HG03175 (cell line): ENCODE data around the gene SAMD9L.
A peak's percentile ranks its signal among the peaks of the same experiment; 100 is the strongest.
"Not testable (repeated sequence)": the region's sequence is repeated elsewhere in the genome, so short reads cannot be mapped to it uniquely, and the experiment has no call there.

Experiments used
- ATAC-seq: cut with Tn5 transposase; IDR thresholded peaks from one replicate; pipeline ENCODE4 v1.9.1; 2021; ENCODE audit warnings: mild to moderate bottlenecking, moderate library complexity; ENCODE audit not compliant: unreplicated experiment

The SAMD9L gene

GRCh38 chr7:93146472-93147141 lies 1.6 kb downstream of the SAMD9L start:
- peak; percentile 48 for ATAC-seq

GRCh38 chr7:93146036-93146435 lies 2.1 kb downstream of the SAMD9L start:
- no peak for ATAC-seq

DNA sequence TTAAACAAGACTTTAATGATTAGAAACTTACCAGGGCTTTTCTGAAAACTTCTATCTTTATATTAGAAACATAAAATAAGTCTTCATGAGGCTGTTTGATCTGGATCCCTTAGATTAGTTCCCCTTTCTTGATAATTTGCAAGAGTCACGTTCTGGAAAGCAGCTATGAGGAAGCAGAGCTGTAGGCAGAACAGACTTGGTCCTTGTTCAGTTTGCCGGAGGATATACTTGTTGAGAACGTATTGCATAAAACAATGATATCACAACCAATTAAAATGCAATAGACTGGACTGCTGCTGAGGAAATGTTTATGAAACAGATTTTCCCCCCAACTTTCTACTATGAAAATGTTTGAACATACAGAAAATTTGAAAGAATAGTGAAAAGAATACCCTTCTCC lies 2.8 kb downstream of the SAMD9L start:
- ATAC-seq: no peak

DNA sequence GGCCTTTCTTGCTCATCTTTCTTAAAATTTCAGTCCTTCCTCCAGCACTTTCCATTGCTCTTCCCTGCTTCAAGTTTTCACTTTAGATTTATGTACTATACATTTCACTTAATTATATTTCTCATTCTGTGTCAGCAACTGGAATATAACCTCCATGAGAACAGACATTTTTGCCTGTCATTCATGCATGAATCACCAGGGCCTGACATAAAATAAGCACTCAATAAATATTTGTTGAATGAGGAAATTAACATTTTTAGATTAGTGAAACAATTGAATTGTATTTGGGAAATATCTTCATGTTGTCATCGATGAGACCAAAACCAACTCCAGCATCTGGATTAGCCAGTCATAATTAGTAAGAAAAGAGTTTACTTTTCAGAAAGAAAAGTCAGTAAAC lies 6.1 kb downstream of the SAMD9L start:
- ATAC-seq: no peak

- ATAC-seq: no peak
These were observed 7.5 kb downstream of the SAMD9L start for GRCh38 chr7:93140582-93141191.

DNA sequence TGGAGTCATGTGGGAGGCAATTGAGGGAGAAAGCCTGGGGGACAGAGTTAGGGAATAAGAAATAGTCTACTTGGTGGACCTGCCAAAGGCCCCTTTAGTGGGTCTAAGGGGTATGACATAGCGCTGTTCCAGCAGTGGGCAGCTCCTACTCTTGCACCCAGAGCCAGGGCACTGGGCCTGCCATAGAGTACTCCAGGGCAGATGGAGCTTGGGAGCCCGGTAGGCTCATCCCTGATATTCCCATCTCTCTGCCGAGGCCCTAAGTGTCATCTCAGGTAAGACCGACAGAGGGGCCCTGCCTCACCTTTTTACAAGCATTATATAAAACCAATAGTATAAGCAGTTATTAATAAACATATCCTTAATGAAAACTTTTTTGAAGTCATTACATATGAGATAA lies 9.6 kb downstream of the SAMD9L start:
- no peak for ATAC-seq

DNA sequence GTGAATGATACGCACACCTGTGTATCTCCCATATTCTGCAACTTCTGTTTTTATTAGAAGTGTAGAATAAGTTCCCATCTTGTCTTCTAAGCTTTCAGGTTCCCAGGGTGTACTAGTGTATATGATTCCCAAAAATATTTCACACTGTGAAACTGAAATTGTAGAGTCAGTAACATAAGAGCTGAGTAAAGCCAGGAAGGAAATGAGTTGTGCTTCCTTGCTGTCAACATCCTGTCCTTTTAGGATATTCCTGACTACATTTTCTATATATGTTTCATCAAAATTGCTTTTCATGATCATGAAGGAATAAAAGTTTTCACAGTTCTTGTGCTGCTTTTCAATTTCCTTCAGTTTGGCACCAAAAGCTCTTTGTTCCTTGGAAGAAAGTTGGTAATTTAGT lies 15.2 kb downstream of the SAMD9L start:
- ATAC-seq: no peak

- no peak for ATAC-seq
These were observed 16.0 kb downstream of the SAMD9L start for GRCh38 chr7:93132216-93132615.

DNA sequence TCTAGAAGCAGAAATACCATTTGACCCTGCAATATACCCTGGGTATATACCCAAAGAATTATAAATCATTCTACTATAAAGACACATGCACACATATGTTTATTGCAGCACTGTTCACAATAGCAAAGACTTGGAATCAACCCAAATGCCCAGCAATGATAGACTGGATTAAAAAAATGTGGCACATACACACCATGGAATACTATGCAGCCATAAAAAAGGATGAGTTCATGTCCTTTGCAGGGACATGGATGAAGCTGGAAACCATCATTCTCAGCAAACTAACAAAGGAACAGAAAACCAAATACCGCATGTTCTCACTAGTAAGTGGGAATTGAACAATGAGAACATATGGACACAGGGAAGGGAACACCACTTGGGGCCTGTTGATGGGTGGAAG lies 21.2 kb downstream of the SAMD9L start:
- not testable (repeated sequence) for ATAC-seq

DNA sequence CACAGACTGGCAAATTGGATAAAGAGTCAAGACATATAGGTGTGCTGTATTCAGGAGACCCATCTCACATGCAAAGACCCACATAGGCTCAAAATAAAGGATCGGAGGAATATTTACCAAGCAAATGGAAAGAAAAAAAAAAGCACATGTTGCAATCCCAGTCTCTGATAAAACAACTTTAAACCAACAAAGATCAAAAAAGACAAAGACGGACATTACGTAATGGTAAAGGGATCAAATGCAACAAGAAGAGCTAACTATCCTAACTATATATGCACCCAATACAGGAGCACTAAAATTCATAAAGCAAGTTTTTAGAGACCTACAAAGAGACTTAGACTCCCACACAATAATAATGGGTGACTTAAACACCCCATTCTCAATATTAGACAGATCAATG lies 24.7 kb downstream of the SAMD9L start:
- ATAC-seq: not testable (repeated sequence)

DNA sequence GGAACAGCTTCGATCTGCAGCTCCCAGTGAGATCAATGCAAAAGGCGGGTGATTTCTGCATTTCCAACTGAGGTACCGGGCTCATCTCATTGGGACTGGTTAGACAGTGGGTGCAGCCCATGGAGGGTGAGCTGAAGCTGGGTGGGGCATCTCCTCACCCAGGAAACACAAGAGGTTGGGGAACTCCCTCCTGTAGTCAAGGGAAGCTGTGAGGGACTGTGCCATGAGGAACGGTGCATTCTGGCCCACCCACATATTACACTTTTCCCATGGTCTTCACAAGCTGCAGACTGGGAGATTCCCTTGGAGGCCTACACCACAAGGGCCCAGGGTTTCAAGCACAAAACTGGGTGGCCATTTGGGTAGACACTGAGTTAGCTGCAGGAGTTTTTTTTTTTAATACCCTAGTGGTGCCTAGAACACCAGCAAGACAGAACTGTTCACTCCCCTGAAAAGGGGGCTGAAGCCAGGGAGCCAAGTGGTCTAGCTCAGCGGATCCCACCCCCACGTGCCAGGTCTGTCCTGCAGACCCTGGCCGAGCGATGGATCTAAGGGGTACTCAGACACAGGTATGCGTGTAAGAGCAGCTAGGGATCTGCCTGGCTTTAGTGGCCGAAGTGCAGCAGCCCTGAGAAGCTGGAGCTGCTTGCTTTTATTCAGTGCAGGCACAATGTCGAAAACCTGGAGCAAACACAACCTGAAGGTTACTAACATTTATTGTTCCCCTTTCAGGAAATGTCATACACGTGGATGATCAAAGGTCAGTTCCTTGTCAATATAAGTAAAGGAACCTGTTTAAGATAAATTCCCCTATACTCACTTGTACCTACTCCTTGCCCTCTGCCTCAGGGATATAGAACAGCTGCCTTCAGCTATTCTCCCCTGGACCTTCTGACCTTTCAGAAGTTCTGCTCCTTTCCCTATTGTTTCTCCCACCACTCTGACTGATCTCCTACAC lies 27.3 kb downstream of the SAMD9L start:
- no peak for ATAC-seq

- no peak for ATAC-seq
These were observed 28.8 kb downstream of the SAMD9L start for GRCh38 chr7:93119191-93119905.

- peak; percentile 100 for ATAC-seq
These were observed 30.2 kb downstream of the SAMD9L start, which contains the start of gene SAMD9 for GRCh38 chr7:93117852-93118530. Gene SAMD9 (minus strand): TSS chr7:93117979. CDS start chr7:93106097, 11,882 bp downstream.

DNA sequence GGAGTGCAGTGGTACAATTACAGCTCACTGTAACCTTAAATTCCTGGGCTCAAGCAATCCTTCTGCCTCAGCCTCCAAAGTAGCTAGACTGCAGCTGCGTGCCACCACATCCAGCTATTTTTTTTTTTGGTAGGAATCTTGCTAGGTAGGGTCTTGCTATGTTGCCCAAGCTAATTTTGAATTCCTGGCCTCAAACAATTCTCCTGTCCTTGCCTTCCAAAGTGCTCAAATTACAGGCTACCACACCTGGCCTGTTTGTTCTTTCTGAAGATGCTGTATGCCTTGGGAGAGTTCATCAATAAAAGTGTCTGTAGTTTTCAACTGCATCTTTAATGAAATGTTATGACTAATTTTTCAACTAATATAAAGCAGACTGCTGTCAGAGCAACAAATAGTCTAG lies 30.9 kb downstream of the SAMD9L start:
- no peak for ATAC-seq

DNA sequence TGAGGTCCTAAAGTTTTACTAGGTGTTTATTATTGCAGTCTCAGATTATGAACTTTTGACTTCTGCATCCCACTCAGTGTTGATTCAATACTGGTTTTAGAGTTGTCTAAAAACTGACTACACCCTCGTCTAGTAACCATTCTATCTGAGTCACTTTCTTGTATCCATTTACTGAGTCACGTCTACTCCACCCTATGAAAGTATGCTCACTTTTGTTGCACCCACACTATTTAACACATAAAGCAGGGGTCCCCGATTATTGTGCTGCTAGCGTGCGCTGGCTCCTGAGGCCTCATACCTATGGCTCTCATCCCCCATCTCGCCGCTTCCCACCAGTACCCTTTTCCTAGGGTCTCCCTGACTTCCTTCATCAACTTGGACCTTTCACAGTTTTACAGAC lies 32.4 kb downstream of the SAMD9L start:
- no peak for ATAC-seq

- no peak for ATAC-seq
These were observed 40.2 kb downstream of the SAMD9L start for GRCh38 chr7:93108003-93108402.

- no peak for ATAC-seq
These were observed 50.8 kb downstream of the SAMD9L start for GRCh38 chr7:93097388-93097787.

DNA sequence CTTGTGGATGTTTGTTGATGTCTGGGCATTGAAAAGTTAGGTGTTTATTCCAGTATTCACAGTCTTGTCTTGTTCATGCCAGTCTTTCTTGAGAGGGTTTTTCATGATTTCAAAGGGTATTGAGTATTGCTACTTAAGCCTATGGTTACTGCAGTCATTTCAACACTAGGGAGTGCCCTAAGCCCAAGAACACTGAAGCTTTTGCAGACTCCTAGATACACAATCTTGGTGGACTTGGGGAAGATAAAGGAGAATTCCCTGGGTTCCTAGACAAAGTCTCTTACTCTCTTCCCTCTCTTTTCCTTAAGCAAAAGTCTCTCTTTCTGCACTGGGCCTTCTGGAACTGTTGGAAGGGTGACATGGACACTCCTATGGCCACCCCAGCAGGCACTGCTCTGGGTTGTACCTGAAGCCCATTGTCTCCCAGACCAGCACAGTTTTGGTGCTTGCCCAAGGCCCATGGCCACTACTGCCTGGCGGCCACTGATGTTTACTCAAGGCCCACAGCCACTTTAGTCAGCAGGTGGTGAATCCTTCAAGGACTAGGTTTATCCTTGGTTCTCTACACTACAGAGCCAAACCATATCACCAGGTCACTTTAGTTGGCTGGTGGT lies 55.3 kb downstream of the SAMD9L start:
- peak; percentile 74 for ATAC-seq
